Gastrocnemius medialis (tissue), 4 donors: Measurements from ENCODE around the gene ELMO1. TPM values are rescaled to one million over a fixed set of nuclear protein-coding genes. Genes with fewer than 3 reads are reported as not detected.

Experiments
- ATAC-seq, 2 donors: fragments of 150-250 bp; one replicate each; pipeline ENCODE4 v1.9.1; 2016
- DNase-seq, 2 donors: peaks; one replicate each; pipeline ENCODE4 v3.0.0-alpha.2; 2019
- H3K27ac ChIP-seq, 4 donors: fragments of 200-600 bp; sonication (generic); 1 replicate in 1 of 4; 2 replicates in 3 of 4; pipeline ENCODE4 v1.5.1; 2016 to 2018; ENCODE audit warnings: mild to moderate bottlenecking in 2 of 4, moderate library complexity in 1 of 4
- H3K27me3 ChIP-seq, 3 donors: fragments of 200-600 bp; sonication (generic) in 2 of 3; 1 replicate in 1 of 3; 2 replicates in 2 of 3; pipeline versions ENCODE4 v1.5.1 to v1.6.0; 2016 to 2019; ENCODE audit warnings: mild to moderate bottlenecking in 1 of 3, moderate library complexity in 1 of 3
- H3K36me3 ChIP-seq, 2 donors: fragments of 200-600 bp; sonication (generic) in 1 of 2; one replicate each; pipeline ENCODE4 v1.5.1; 2017 to 2018
- H3K4me1 ChIP-seq, 2 donors: fragments of 200-600 bp; sonication (generic) in 1 of 2; one replicate each; pipeline ENCODE4 v1.5.1; 2016 to 2017; ENCODE audit warnings: mild to moderate bottlenecking in 2 of 2
- H3K4me3 ChIP-seq, 4 donors: fragments of 200-600 bp; sonication (generic) in 3 of 4; 1 replicate in 1 of 4; 2 replicates in 3 of 4; pipeline ENCODE4 v1.5.1; 2016 to 2019; ENCODE audit warnings: mild to moderate bottlenecking in 2 of 4
- H3K9me3 ChIP-seq, 3 donors: fragments of 200-600 bp; sonication (generic) in 2 of 3; 1 replicate in 1 of 3; 2 replicates in 2 of 3; pipeline ENCODE4 v1.5.1; 2016 to 2019
- POLR2A ChIP-seq, 2 donors: fragments of 450-650 bp; IDR thresholded peaks; one replicate each; pipeline ENCODE4 v1.6.1; 2017; ENCODE audit warnings: antibody characterized with exemption in 2 of 2, mild to moderate bottlenecking in 2 of 2, moderate library complexity in 2 of 2
- in situ Hi-C, 4 donors: fragments of 200-750 bp; cut with MboI; loops; one replicate each; pipeline versions ENCODE4 v1.15.0 to v1.8.0; 2017; ENCODE audit warnings: low sequenced_read_pairs in 4 of 4
- intact Hi-C: fragments of 100-400 bp; cut with DNase I; formaldehyde crosslinking; loops from one replicate; pipeline ENCODE4 v1.15.1; 2023; ENCODE audit warnings: low total_unique reads
- total RNA-seq, 4 donors: library from RNA; depleted of rRNA; stranded (reverse); fragments of >200 nt; gene quantifications; one replicate each; pipeline versions ENCODE4 v1.1.0 to v1.2.3, GENCODE V29; 2016
- TF ChIP-seq, protein P1 (sequence below), 5 experiments: fragments of 450-650 bp in 3 of 5; fragments of 200-600 bp in 2 of 5; sonication (generic) in 2 of 5; IDR thresholded peaks in 4 of 5; conservative IDR thresholded peaks in 1 of 5; 1 replicate in 4 of 5; 2 replicates in 1 of 5; pipeline ENCODE4 v1.5.1; 2016 to 2019; ENCODE audit warnings: antibody characterized with exemption in 5 of 5, mild to moderate bottlenecking in 3 of 5, moderate library complexity in 3 of 5

Gene ELMO1
- total RNA-seq, 4 donors from 2014 or later = 8.4 to 18.9 (median 14.6) TPM

GRCh38 chr7:37332243-37333016, 116.2 kb downstream of the ELMO1 start:
- Histone ChIP-seq H3K27me3 (no peaks in the 10 kb centered on the region), H3K36me3 (no peaks in the 10 kb centered on the region), H3K4me3 (no peak overlapping the region), H3K27ac (peak overlapping the region; percentile 59 to 69 (median 62)), H3K9me3 (no peaks in the 10 kb centered on the region), H3K4me1 (no peaks in the 10 kb centered on the region)
- DNase-seq (no peak), ATAC-seq (no peak)
- intact Hi-C loops = no loop called here
- in situ Hi-C loops = no loop called here
- no peak for TF ChIP-seq POLR2A (IDR thresholded peaks at IDR 0.05)
- TF ChIP-seq, protein P1, sequence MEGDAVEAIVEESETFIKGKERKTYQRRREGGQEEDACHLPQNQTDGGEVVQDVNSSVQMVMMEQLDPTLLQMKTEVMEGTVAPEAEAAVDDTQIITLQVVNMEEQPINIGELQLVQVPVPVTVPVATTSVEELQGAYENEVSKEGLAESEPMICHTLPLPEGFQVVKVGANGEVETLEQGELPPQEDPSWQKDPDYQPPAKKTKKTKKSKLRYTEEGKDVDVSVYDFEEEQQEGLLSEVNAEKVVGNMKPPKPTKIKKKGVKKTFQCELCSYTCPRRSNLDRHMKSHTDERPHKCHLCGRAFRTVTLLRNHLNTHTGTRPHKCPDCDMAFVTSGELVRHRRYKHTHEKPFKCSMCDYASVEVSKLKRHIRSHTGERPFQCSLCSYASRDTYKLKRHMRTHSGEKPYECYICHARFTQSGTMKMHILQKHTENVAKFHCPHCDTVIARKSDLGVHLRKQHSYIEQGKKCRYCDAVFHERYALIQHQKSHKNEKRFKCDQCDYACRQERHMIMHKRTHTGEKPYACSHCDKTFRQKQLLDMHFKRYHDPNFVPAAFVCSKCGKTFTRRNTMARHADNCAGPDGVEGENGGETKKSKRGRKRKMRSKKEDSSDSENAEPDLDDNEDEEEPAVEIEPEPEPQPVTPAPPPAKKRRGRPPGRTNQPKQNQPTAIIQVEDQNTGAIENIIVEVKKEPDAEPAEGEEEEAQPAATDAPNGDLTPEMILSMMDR (IDR thresholded peaks at IDR 0.05 in 4 of 5, conservative IDR thresholded peaks at IDR 0.05 in 1 of 5) = no peak

GRCh38 chr7:37330775-37331174, 117.9 kb downstream of the ELMO1 start:
- in situ Hi-C loops = no loop called here
- no peak for ATAC-seq

GRCh38 chr7:37329940-37330339, 118.7 kb downstream of the ELMO1 start:
- Histone ChIP-seq H3K9me3 (no peaks in the 10 kb centered on the region), H3K27ac (no peak overlapping the region), H3K4me3 (no peak overlapping the region), H3K36me3 (no peaks in the 10 kb centered on the region), H3K27me3 (no peaks in the 10 kb centered on the region), H3K4me1 (no peaks in the 10 kb centered on the region)
- DNase-seq (no peak), ATAC-seq (no peak)
- intact Hi-C loops (no loop called here), in situ Hi-C loops (no loop called here)
- no peak for TF ChIP-seq POLR2A (IDR thresholded peaks at IDR 0.05)
- TF ChIP-seq, protein P1 (IDR thresholded peaks at IDR 0.05 in 4 of 5, conservative IDR thresholded peaks at IDR 0.05 in 1 of 5) = no peak

More at GRCh38 chr7:37330775-37331174, 117.9 kb downstream of the ELMO1 start:
- Histone ChIP-seq H3K27ac (no peak overlapping the region), H3K36me3 (no peaks in the 10 kb centered on the region), H3K4me3 (no peak overlapping the region), H3K27me3 (no peaks in the 10 kb centered on the region), H3K9me3 (no peaks in the 10 kb centered on the region), H3K4me1 (no peaks in the 10 kb centered on the region)
- no peak for DNase-seq
- intact Hi-C loops = no loop called here
- no peak for TF ChIP-seq POLR2A (IDR thresholded peaks at IDR 0.05)
- TF ChIP-seq, protein P1 (IDR thresholded peaks at IDR 0.05 in 4 of 5, conservative IDR thresholded peaks at IDR 0.05 in 1 of 5) = no peak

DNA sequence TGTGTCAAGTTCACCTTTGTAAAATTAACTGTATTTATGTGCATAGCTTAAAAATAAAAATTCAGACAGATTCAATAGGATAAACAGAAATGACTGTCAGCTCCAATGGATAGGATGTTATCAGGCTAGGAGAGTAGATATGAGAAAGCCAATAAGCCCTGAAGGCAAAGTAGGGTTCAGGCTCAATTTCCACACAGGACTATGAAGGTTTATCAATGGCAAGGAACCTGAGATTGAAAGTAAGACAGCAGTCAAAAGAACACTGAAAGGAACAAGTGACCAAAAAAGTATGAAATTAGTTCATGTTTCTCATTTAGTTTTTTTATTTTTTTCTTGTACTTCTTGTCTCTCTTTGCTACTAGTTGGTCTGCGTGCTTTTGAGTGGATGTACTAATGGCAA, 121.4 kb downstream of the ELMO1 start:
- intact Hi-C loops (no loop called here), in situ Hi-C loops (no loop called here)
- TF ChIP-seq, protein P1 (IDR thresholded peaks at IDR 0.05 in 4 of 5, conservative IDR thresholded peaks at IDR 0.05 in 1 of 5) = no peak
- TF ChIP-seq POLR2A (IDR thresholded peaks at IDR 0.05) = no peak
- H3K36me3 ChIP-seq = no peaks in the 10 kb centered on the region
- H3K4me1 ChIP-seq = no peaks in the 10 kb centered on the region
- ATAC-seq = no peak
- no peak overlapping the region for H3K27ac ChIP-seq
- no peaks in the 10 kb centered on the region for H3K27me3 ChIP-seq
- no peak overlapping the region for H3K4me3 ChIP-seq
- no peak for DNase-seq
- H3K9me3 ChIP-seq = no peaks in the 10 kb centered on the region
